WTC11 (cell line): ENCODE data around the gene C14orf93. TPM values are rescaled to one million over a fixed set of nuclear protein-coding genes. Genes with fewer than 3 reads are reported as not detected.

Experiments
- CBFB ChIP-seq: sonication (generic); formaldehyde crosslinking; IDR thresholded peaks from 2 replicates; pipeline ENCODE4 v1.8.1; 2022; ENCODE audit warnings: mild to moderate bottlenecking, low read depth, missing genetic modification reagents
- CDX4 ChIP-seq: fragments of 250-450 bp; sonication (Bioruptor Pico); IDR thresholded peaks from 2 replicates; pipeline ENCODE4 v1.9.0; 2021; ENCODE audit warnings: moderate library complexity, mild to moderate bottlenecking, inconsistent platforms, borderline replicate concordance
- ELF4 ChIP-seq: sonication (generic); formaldehyde crosslinking; IDR thresholded peaks from 2 replicates; pipeline ENCODE4 v1.8.1; 2022; ENCODE audit warnings: low read depth, mild to moderate bottlenecking, moderate library complexity, missing genetic modification reagents
- ESRRA ChIP-seq: sonication (generic); formaldehyde crosslinking; IDR thresholded peaks from 2 replicates; pipeline ENCODE4 v1.8.1; 2022; ENCODE audit warnings: mild to moderate bottlenecking, missing genetic modification reagents, borderline replicate concordance
- ETV6 ChIP-seq: sonication (generic); formaldehyde crosslinking; IDR thresholded peaks from 2 replicates; pipeline ENCODE4 v1.8.1; 2022; ENCODE audit warnings: mild to moderate bottlenecking, missing genetic modification reagents
- FOXJ3 ChIP-seq: sonication (generic); formaldehyde crosslinking; IDR thresholded peaks from 2 replicates; pipeline ENCODE4 v1.9.0; 2021; ENCODE audit warnings: missing genetic modification reagents, mild to moderate bottlenecking, borderline replicate concordance
- NFYB ChIP-seq: sonication (generic); formaldehyde crosslinking; conservative IDR thresholded peaks from 2 replicates; pipeline ENCODE4 v1.8.0; 2022; ENCODE audit warnings: low read depth, missing genetic modification reagents
- NR1H2 ChIP-seq: sonication (generic); formaldehyde crosslinking; IDR thresholded peaks from 2 replicates; pipeline ENCODE4 v1.9.0; 2021; ENCODE audit warnings: mild to moderate bottlenecking, moderate library complexity, missing genetic modification reagents
- PRRX2 ChIP-seq: fragments of 250-450 bp; sonication (Bioruptor Pico); IDR thresholded peaks from 2 replicates; pipeline ENCODE4 v1.8.0; 2021; ENCODE audit warnings: mild to moderate bottlenecking
- RORB ChIP-seq: fragments of 250-450 bp; sonication (Bioruptor Pico); IDR thresholded peaks from 2 replicates; pipeline ENCODE4 v1.9.0; 2021; ENCODE audit warnings: mild to moderate bottlenecking
- SP1 ChIP-seq: sonication (generic); formaldehyde crosslinking; conservative IDR thresholded peaks from 2 replicates; pipeline ENCODE4 v1.8.1; 2022; ENCODE audit warnings: missing genetic modification reagents
- STAT6 ChIP-seq: sonication (generic); formaldehyde crosslinking; conservative IDR thresholded peaks from 2 replicates; pipeline ENCODE4 v1.8.1; 2023; ENCODE audit warnings: mild to moderate bottlenecking, low read depth, missing genetic modification reagents, moderate library complexity
- TEAD1 ChIP-seq: sonication (generic); formaldehyde crosslinking; IDR thresholded peaks from 2 replicates; pipeline ENCODE4 v1.8.0; 2022; ENCODE audit warnings: mild to moderate bottlenecking, missing genetic modification reagents
- TEAD4 ChIP-seq: sonication (generic); formaldehyde crosslinking; IDR thresholded peaks from 2 replicates; pipeline ENCODE4 v1.8.0; 2022; ENCODE audit warnings: mild to moderate bottlenecking, missing genetic modification reagents
- USF2 ChIP-seq: sonication (generic); formaldehyde crosslinking; IDR thresholded peaks from 2 replicates; pipeline ENCODE4 v1.8.1; 2023; ENCODE audit warnings: mild to moderate bottlenecking, missing genetic modification reagents, moderate library complexity
- ZNF219 ChIP-seq: sonication (generic); formaldehyde crosslinking; IDR thresholded peaks from 2 replicates; pipeline ENCODE4 v1.8.0; 2023; ENCODE audit warnings: missing genetic modification reagents, mild to moderate bottlenecking, borderline replicate concordance
- ZNF317 ChIP-seq: sonication (generic); formaldehyde crosslinking; IDR thresholded peaks from 2 replicates; pipeline ENCODE4 v1.8.1; 2023; ENCODE audit warnings: low read depth, mild to moderate bottlenecking, moderate library complexity, missing genetic modification reagents, borderline replicate concordance
- ZNF671 ChIP-seq: fragments of 250-450 bp; sonication (Bioruptor Pico); IDR thresholded peaks from 2 replicates; pipeline ENCODE4 v1.8.0; 2021; ENCODE audit warnings: mild to moderate bottlenecking
- ZSCAN18 ChIP-seq: fragments of 250-450 bp; sonication (Bioruptor Pico); IDR thresholded peaks from 2 replicates; pipeline ENCODE4 v2.1.2; 2022; ENCODE audit warnings: mild to moderate bottlenecking, moderate library complexity
- total RNA-seq: library from RNA; stranded (reverse); gene quantifications from 3 replicates; pipeline ENCODE4 v1.2.3, GENCODE V29; 2021
- TF ChIP-seq, protein P1 (sequence below): sonication (generic); formaldehyde crosslinking; IDR thresholded peaks from 2 replicates; pipeline ENCODE4 v1.8.1; 2023; ENCODE audit warnings: mild to moderate bottlenecking, moderate library complexity, missing genetic modification reagents
- TF ChIP-seq, protein P2 (sequence below): fragments of 250-450 bp; sonication (Bioruptor Pico); IDR thresholded peaks from 2 replicates; pipeline ENCODE4 v1.9.0; 2021; ENCODE audit warnings: mild to moderate bottlenecking
- TF ChIP-seq, protein P3 (sequence below): sonication (generic); formaldehyde crosslinking; IDR thresholded peaks from 2 replicates; pipeline ENCODE4 v1.8.0; 2022; ENCODE audit warnings: mild to moderate bottlenecking, missing genetic modification reagents
- TF ChIP-seq, protein P4 (sequence below): sonication (generic); formaldehyde crosslinking; IDR thresholded peaks from 2 replicates; pipeline ENCODE4 v1.8.1; 2022; ENCODE audit warnings: missing genetic modification reagents, borderline replicate concordance
- TF ChIP-seq, protein P5 (sequence below): sonication (generic); formaldehyde crosslinking; IDR thresholded peaks from 2 replicates; pipeline ENCODE4 v1.8.0; 2022; ENCODE audit warnings: mild to moderate bottlenecking, missing genetic modification reagents

The C14orf93 gene
- total RNA-seq, 1 experiment from 2014 or later: 8.1 TPM

DNA sequence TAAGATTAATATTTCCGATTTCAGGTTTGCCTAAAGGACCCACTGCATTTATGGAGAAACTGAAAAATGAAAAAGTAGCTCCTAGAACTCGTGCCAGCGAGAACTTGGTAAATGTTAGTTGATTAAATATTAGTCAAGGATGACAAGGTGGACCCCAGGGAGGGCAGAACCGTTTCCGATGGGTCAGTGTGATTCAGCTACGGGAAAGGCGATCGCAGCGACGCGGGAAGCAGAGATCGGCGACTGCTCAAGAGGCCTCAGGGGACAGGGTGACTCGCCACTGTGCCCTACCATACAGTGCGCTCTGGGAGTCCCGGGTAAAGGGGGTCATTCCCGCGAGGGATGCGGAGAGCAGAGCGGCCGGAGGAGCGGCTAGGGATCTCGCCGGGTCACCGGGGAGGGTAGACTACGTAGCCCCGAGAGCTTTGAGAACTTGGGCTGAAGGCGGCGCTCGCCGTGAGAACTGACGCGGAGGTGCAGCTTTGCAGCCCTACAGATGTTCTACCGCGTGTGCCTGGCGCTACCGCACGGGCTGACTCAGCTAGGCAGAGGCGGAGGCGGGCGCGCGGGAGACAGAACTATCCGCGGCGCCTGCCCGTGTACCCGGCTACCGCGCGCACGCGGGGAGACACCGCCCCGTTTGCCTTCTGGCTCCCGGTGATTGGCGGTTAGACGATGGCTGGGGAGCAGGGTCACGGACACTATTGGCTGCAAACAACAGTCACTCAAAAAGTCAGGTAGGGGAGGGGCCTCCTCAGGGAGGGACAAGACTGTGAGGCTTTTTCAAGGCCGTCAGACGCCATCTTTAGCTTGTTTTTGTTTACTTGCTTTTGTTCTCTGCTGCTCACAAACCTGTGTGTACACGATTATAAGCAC lies 3.2 kb downstream of the C14orf93 start (continued):
- TF ChIP-seq, protein P1, sequence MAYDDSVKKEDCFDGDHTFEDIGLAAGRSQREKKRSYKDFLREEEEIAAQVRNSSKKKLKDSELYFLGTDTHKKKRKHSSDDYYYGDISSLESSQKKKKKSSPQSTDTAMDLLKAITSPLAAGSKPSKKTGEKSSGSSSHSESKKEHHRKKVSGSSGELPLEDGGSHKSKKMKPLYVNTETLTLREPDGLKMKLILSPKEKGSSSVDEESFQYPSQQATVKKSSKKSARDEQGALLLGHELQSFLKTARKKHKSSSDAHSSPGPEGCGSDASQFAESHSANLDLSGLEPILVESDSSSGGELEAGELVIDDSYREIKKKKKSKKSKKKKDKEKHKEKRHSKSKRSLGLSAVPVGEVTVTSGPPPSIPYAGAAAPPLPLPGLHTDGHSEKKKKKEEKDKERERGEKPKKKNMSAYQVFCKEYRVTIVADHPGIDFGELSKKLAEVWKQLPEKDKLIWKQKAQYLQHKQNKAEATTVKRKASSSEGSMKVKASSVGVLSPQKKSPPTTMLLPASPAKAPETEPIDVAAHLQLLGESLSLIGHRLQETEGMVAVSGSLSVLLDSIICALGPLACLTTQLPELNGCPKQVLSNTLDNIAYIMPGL: peak; percentile 88
- no peak for TF ChIP-seq RORB
- no peak for TF ChIP-seq ZNF317 (CRISPR knock-in tag)
- TF ChIP-seq FOXJ3: no peak
- TF ChIP-seq ZSCAN18 (CRISPR knock-in tag): no peak
- no peak for TF ChIP-seq CDX4 (CRISPR knock-in tag)
- TF ChIP-seq ETV6 (CRISPR knock-in tag): no peak
- TF ChIP-seq ZNF219 (CRISPR knock-in tag): peak; percentile 73; the same call in 1 of the 2 replicates
- no peak for TF ChIP-seq ZNF671 (CRISPR knock-in tag)
- TF ChIP-seq STAT6: no peak
- TF ChIP-seq, protein P2, sequence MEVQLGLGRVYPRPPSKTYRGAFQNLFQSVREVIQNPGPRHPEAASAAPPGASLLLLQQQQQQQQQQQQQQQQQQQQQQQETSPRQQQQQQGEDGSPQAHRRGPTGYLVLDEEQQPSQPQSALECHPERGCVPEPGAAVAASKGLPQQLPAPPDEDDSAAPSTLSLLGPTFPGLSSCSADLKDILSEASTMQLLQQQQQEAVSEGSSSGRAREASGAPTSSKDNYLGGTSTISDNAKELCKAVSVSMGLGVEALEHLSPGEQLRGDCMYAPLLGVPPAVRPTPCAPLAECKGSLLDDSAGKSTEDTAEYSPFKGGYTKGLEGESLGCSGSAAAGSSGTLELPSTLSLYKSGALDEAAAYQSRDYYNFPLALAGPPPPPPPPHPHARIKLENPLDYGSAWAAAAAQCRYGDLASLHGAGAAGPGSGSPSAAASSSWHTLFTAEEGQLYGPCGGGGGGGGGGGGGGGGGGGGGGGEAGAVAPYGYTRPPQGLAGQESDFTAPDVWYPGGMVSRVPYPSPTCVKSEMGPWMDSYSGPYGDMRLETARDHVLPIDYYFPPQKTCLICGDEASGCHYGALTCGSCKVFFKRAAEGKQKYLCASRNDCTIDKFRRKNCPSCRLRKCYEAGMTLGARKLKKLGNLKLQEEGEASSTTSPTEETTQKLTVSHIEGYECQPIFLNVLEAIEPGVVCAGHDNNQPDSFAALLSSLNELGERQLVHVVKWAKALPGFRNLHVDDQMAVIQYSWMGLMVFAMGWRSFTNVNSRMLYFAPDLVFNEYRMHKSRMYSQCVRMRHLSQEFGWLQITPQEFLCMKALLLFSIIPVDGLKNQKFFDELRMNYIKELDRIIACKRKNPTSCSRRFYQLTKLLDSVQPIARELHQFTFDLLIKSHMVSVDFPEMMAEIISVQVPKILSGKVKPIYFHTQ: no peak
- TF ChIP-seq, protein P3, sequence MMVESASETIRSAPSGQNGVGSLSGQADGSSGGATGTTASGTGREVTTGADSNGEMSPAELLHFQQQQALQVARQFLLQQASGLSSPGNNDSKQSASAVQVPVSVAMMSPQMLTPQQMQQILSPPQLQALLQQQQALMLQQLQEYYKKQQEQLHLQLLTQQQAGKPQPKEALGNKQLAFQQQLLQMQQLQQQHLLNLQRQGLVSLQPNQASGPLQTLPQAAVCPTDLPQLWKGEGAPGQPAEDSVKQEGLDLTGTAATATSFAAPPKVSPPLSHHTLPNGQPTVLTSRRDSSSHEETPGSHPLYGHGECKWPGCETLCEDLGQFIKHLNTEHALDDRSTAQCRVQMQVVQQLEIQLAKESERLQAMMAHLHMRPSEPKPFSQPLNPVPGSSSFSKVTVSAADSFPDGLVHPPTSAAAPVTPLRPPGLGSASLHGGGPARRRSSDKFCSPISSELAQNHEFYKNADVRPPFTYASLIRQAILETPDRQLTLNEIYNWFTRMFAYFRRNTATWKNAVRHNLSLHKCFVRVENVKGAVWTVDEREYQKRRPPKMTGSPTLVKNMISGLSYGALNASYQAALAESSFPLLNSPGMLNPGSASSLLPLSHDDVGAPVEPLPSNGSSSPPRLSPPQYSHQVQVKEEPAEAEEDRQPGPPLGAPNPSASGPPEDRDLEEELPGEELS (CRISPR knock-in tag): no peak
- TF ChIP-seq TEAD4 (CRISPR knock-in tag): no peak
- TF ChIP-seq ELF4 (CRISPR knock-in tag): 0 out of 2 replicates have a peak, but pooled peaks have one; percentile 26
- no peak for TF ChIP-seq CBFB (CRISPR knock-in tag)
- TF ChIP-seq SP1 (CRISPR knock-in tag): peak; percentile 91
- TF ChIP-seq PRRX2 (CRISPR knock-in tag): no peak
- TF ChIP-seq, protein P4, sequence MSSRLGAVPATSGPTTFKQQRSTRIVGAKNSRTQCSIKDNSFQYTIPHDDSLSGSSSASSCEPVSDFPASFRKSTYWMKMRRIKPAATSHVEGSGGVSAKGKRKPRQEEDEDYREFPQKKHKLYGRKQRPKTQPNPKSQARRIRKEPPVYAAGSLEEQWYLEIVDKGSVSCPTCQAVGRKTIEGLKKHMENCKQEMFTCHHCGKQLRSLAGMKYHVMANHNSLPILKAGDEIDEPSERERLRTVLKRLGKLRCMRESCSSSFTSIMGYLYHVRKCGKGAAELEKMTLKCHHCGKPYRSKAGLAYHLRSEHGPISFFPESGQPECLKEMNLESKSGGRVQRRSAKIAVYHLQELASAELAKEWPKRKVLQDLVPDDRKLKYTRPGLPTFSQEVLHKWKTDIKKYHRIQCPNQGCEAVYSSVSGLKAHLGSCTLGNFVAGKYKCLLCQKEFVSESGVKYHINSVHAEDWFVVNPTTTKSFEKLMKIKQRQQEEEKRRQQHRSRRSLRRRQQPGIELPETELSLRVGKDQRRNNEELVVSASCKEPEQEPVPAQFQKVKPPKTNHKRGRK: no peak
- no peak for TF ChIP-seq ESRRA (CRISPR knock-in tag)
- TF ChIP-seq TEAD1 (CRISPR knock-in tag): peak; percentile 89
- TF ChIP-seq NR1H2 (CRISPR knock-in tag): no peak
- TF ChIP-seq, protein P5, sequence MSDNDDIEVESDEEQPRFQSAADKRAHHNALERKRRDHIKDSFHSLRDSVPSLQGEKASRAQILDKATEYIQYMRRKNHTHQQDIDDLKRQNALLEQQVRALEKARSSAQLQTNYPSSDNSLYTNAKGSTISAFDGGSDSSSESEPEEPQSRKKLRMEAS (CRISPR knock-in tag): peak; percentile 95
- TF ChIP-seq USF2 (CRISPR knock-in tag): no peak
- peak; percentile 94 for TF ChIP-seq NFYB (CRISPR knock-in tag)
